Activated CD4-positive, alpha-beta memory T cell treated with anti-CD3 and anti-CD28 coated beads for 36 hours (primary cell): ENCODE data around the gene GPR149. TPM values are rescaled to one million over a fixed set of nuclear protein-coding genes. Genes with fewer than 3 reads are reported as not detected.

Source experiments
- CTCF ChIA-PET: fragments of 350-600 bp; sonication (Branson Sonifier 250); formaldehyde crosslinking; loops from one replicate; lab custom pipeline; 2021; ENCODE audit warnings: antibody characterized with exemption, inconsistent platforms; lab: Charles Lee
- POLR2A ChIA-PET: fragments of 350-600 bp; sonication (Branson Sonifier 250); formaldehyde crosslinking; loops from one replicate; lab custom pipeline; 2021; ENCODE audit warnings: antibody characterized with exemption; lab: Charles Lee
- DNase-seq: peaks from one replicate; pipeline ENCODE4 v3.0.0-alpha.2; 2020
- H3K27ac Mint-ChIP-seq: one replicate; pipeline ENCODE4 v1.8.0; 2021; ENCODE audit warnings: mixed read lengths
- H3K27me3 Mint-ChIP-seq: one replicate; pipeline ENCODE4 v1.8.0; 2021; ENCODE audit warnings: mixed read lengths
- H3K36me3 Mint-ChIP-seq: one replicate; pipeline ENCODE4 v1.8.0; 2021; ENCODE audit warnings: mixed read lengths
- H3K4me1 Mint-ChIP-seq: one replicate; pipeline ENCODE4 v1.8.0; 2021; ENCODE audit warnings: low read depth, mixed read lengths
- H3K4me3 Mint-ChIP-seq: one replicate; pipeline ENCODE4 v1.8.0; 2021; ENCODE audit warnings: mild to moderate bottlenecking, mixed read lengths
- H3K9me3 Mint-ChIP-seq: one replicate; pipeline ENCODE4 v1.8.0; 2021; ENCODE audit warnings: mixed read lengths
- intact Hi-C: fragments of 100-400 bp; cut with micrococcal nuclease; formaldehyde crosslinking; loops from one replicate; pipeline ENCODE4 v1.15.1; 2023
- total RNA-seq, 2 experiments: library from RNA; stranded (reverse); gene quantifications; one replicate each; pipeline ENCODE4 v1.2.3, GENCODE V29; 2021

The GPR149 gene
- total RNA-seq, 2 experiments from 2014 or later = not detected

DNA sequence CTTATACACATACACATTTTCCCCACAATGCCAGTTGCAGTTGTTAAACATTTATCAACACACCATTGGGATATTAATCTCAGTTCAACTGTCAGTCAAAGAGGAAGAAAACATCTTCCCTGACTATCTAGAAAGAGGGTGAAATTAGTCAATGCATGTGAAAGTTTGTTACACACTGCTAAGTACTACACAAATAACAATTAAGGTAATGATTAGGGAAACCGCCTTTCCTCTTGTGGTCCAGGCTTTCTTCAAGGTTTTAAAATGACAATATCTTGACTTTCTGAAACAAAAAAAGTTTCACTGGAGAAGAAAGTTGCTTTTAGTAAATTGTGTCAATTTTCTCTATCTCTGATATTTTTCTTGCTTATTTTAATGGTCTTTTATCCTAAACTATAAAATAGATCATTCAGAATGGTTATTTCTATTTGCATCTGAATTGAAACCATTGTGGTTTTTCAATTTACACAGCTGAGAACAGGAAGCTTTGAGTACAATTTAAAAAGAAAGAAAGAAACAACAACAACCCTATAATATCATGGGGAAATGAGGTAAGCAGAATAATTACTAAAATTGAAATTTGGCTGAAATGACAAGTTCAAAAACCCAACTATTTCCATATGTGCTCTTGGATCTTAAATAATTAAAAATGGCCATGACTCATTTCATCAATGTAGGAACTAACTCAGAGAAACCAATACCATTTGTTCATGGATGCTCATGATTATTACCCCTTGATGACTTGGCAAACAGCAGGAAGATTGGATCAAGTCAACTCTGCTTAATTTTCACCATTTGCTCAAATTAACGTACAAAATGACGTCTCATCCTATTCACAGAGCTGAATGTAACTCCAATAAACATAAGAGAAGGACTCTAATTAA is 31.7 kb downstream of the GPR149 start:
- ChIA-PET CTCF (no interaction called here), POLR2A (no interaction called here)
- intact Hi-C loops = no loop called here
- DNase-seq = no peak
- Mint-ChIP-seq H3K9me3 (no peaks in the 10 kb centered on the region), H3K4me3 (no peak overlapping the region), H3K4me1 (no peaks in the 10 kb centered on the region), H3K27me3 (peaks cover 3% of the 10 kb centered on the region), H3K36me3 (no peaks in the 10 kb centered on the region), H3K27ac (no peak overlapping the region)

DNA sequence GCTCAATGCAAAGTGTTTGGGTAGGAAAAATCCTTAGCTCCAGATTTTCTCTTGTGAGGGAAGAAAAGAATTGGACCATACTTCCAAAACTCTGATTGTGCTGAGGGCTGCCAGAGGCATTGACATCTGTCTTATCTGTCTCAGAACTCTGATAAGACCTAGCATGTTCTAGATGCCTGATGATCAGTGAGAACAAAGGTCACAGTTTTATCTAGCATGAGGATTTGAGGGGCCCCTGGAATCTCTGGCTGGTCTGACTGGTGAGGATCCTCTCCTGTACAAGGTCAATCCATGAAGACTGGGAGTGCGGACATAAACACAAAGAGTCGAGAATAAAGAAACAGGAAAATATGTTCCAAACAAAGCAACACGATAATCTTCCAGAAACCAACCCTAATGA is 40.1 kb downstream of the GPR149 start:
- ChIA-PET CTCF (no interaction called here), POLR2A (no interaction called here)
- intact Hi-C loops = no loop called here
- Mint-ChIP-seq H3K4me3 (no peak overlapping the region), H3K36me3 (no peaks in the 10 kb centered on the region), H3K27ac (no peak overlapping the region), H3K9me3 (no peaks in the 10 kb centered on the region), H3K4me1 (no peaks in the 10 kb centered on the region), H3K27me3 (peaks cover 10% of the 10 kb centered on the region)
- DNase-seq = no peak

GRCh38 chr3:154384479-154384878 is 45.5 kb downstream of the GPR149 start:
- no peaks in the 10 kb centered on the region for H3K36me3 Mint-ChIP-seq
- ChIA-PET POLR2A (no interaction called here), CTCF (no interaction called here)
- DNase-seq = no peak
- H3K4me3 Mint-ChIP-seq = no peak overlapping the region
- H3K27me3 Mint-ChIP-seq = peaks cover 11% of the 10 kb centered on the region
- H3K27ac Mint-ChIP-seq = no peak overlapping the region
- H3K9me3 Mint-ChIP-seq = no peaks in the 10 kb centered on the region
- H3K4me1 Mint-ChIP-seq = no peaks in the 10 kb centered on the region
- intact Hi-C loops = no loop called here

DNA sequence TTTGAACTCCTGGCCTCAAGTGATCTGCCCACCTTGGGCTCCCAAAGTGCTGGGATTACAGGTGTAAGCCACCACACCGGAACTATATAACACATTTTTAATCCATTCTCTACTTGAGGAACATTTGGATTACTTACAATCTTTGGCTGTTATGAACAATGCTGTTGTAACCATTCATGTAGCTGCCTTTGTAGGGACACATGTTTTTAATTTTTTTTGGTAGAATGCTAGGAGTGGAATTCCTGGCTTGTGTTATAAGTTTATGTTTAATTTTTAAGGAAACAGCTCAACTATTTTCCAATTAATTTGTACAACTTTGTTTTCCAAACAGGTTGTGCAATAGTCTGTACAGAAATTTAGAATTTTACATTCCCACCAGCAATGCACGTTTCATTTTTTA is 51.7 kb downstream of the GPR149 start:
- Mint-ChIP-seq H3K9me3 (no peaks in the 10 kb centered on the region), H3K27ac (no peak overlapping the region), H3K4me3 (no peak overlapping the region), H3K27me3 (peaks cover 2% of the 10 kb centered on the region), H3K36me3 (no peaks in the 10 kb centered on the region), H3K4me1 (no peaks in the 10 kb centered on the region)
- intact Hi-C loops = no loop called here
- POLR2A ChIA-PET = no interaction called here
- CTCF ChIA-PET = no interaction called here
- DNase-seq = no peak

GRCh38 chr3:154367221-154367620 is 62.8 kb downstream of the GPR149 start:
- Mint-ChIP-seq H3K36me3 (no peaks in the 10 kb centered on the region), H3K4me1 (no peaks in the 10 kb centered on the region), H3K9me3 (peaks cover 2% of the 10 kb centered on the region), H3K4me3 (no peak overlapping the region), H3K27me3 (no peaks in the 10 kb centered on the region), H3K27ac (no peak overlapping the region)
- intact Hi-C loops = no loop called here
- DNase-seq = no peak
- ChIA-PET CTCF (no interaction called here), POLR2A (no interaction called here)

GRCh38 chr3:154364849-154365248 is 65.1 kb downstream of the GPR149 start:
- H3K9me3 Mint-ChIP-seq = peaks cover 2% of the 10 kb centered on the region
- ChIA-PET CTCF (no interaction called here), POLR2A (no interaction called here)
- DNase-seq = no peak
- no peaks in the 10 kb centered on the region for H3K36me3 Mint-ChIP-seq
- H3K4me1 Mint-ChIP-seq = no peaks in the 10 kb centered on the region
- H3K27ac Mint-ChIP-seq = no peak overlapping the region
- intact Hi-C loops = no loop called here
- H3K27me3 Mint-ChIP-seq = peaks cover 1% of the 10 kb centered on the region
- no peak overlapping the region for H3K4me3 Mint-ChIP-seq

DNA sequence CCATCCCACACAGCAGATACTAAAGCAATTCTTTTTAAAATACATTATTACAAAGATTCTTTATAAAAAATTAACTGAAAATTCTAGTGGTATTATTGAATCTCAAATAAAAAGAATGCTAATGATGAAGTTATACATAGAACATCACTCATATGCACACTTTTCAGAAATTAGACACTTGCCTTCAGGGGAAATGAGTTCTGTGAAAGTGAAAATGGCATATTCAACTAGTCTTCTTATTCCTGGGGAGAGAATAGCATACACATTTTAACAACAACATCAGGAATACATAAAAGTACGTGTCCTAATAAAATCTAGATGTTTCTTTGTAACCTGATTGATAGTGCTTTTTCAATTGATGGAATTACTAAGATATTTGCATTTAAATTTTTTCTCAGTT is 68.9 kb downstream of the GPR149 start:
- no peak overlapping the region for H3K4me3 Mint-ChIP-seq
- DNase-seq = no peak
- ChIA-PET POLR2A (no interaction called here), CTCF (no interaction called here)
- no peaks in the 10 kb centered on the region for H3K36me3 Mint-ChIP-seq
- intact Hi-C loops = no loop called here
- H3K9me3 Mint-ChIP-seq = peaks cover 3% of the 10 kb centered on the region
- H3K4me1 Mint-ChIP-seq = no peaks in the 10 kb centered on the region
- peaks cover 2% of the 10 kb centered on the region for H3K27me3 Mint-ChIP-seq
- no peak overlapping the region for H3K27ac Mint-ChIP-seq

DNA sequence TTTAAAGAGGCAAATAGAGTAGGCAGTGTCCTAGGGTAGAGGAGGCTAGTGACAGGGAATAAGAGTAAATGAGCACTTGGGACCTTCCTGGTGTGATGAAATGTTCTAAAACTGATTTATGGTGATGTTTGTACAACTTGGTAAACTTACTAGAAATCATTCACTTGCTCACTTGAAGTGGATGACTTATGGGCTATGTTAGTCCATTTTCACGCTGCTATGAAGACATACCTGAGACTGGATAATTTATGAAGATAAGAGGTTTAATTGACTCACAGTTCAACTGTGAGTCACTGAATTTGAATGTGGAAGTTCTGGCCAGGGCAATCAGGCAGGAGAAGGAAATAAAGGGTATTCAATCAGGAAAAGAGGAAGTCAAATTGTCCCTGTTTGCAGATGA is 74.0 kb downstream of the GPR149 start:
- Mint-ChIP-seq H3K9me3 (peaks cover 5% of the 10 kb centered on the region), H3K4me3 (no peak overlapping the region), H3K27ac (no peak overlapping the region), H3K36me3 (no peaks in the 10 kb centered on the region), H3K27me3 (peaks cover 17% of the 10 kb centered on the region), H3K4me1 (no peaks in the 10 kb centered on the region)
- no peak for DNase-seq
- intact Hi-C loops = no loop called here
- POLR2A ChIA-PET = no interaction called here
- CTCF ChIA-PET = no interaction called here

- ChIA-PET CTCF (no interaction called here), POLR2A (no interaction called here)
- no peak for DNase-seq
- H3K36me3 Mint-ChIP-seq = no peaks in the 10 kb centered on the region
- H3K4me1 Mint-ChIP-seq = no peaks in the 10 kb centered on the region
- H3K4me3 Mint-ChIP-seq = no peak overlapping the region
- peaks cover 21% of the 10 kb centered on the region for H3K27me3 Mint-ChIP-seq
- intact Hi-C loops = no loop called here
- no peak overlapping the region for H3K27ac Mint-ChIP-seq
- H3K9me3 Mint-ChIP-seq = no peaks in the 10 kb centered on the region
These were observed 80.8 kb downstream of the GPR149 start for GRCh38 chr3:154349223-154349622.

DNA sequence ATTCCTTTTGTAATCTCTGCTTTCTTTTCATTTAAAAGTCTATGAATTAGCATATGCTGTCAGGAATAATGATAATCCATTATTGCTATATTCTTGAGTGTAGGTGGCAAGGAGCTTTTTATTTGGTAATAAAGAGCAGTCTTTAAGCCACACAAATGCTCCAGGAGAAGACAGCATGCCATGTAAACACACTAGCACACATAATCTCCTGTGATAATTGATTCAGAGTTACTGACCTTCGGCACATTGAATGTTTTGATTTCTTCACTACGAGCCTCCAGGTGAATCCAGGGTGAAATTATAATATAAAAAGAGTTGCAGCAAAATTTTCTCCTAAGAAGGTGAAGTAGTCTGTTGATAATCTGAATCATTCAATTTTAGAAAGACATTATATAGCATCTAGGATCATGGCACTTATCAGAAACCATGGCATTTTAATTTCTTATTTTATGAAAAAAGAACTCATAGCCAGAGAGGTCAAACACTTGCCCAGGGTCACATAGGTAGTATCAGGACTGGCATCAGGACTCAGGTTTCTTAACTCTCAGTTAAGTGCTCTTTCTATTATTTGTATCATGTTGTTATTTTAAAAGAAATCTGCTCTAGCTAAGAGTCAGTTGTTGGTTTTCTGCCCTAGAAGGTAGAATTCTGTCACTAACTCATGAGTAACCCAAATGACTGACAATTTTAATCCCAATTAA is 84.4 kb downstream of the GPR149 start:
- ChIA-PET POLR2A (no interaction called here), CTCF (no interaction called here)
- DNase-seq = no peak
- intact Hi-C loops = no loop called here
- no peaks in the 10 kb centered on the region for H3K4me1 Mint-ChIP-seq
- peaks cover 9% of the 10 kb centered on the region for H3K27me3 Mint-ChIP-seq
- no peaks in the 10 kb centered on the region for H3K9me3 Mint-ChIP-seq
- no peaks in the 10 kb centered on the region for H3K36me3 Mint-ChIP-seq
- no peak overlapping the region for H3K4me3 Mint-ChIP-seq
- H3K27ac Mint-ChIP-seq = no peak overlapping the region

GRCh38 chr3:154338570-154338969 is 91.4 kb downstream of the GPR149 start:
- no peaks in the 10 kb centered on the region for H3K4me1 Mint-ChIP-seq

DNA sequence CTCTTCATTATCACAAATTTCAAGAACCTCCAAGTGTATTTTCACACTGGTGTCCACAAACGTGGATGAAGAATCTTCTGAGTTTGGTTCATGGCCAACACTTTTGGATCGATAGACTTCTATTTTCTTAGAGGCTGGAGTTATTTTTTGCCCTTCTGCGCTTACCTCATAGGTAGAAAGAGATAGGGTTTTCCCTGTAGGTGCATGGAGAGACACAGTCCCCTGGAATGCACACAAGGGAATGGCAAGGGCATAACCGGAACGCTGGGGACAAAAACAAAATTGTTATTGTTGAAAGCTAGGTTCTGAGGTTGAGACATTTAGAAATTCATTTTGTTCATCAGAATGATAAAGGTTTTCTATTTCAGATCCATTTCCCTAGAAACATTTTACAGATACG is 92.0 kb downstream of the GPR149 start:
- intact Hi-C loops = loop anchor here (5.0 kb wide), 1 partner anchor 1364 kb away; no protein-coding TSS in a partner anchor
- ChIA-PET POLR2A (no interaction called here), CTCF (no interaction called here)
- Mint-ChIP-seq H3K4me3 (no peak overlapping the region), H3K4me1 (no peaks in the 10 kb centered on the region), H3K36me3 (no peaks in the 10 kb centered on the region), H3K27me3 (peaks cover 10% of the 10 kb centered on the region), H3K27ac (no peak overlapping the region), H3K9me3 (no peaks in the 10 kb centered on the region)
- DNase-seq = no peak

More at GRCh38 chr3:154338570-154338969, 91.4 kb downstream of the GPR149 start:
- no peak for DNase-seq
- POLR2A ChIA-PET = no interaction called here
- Mint-ChIP-seq H3K9me3 (no peaks in the 10 kb centered on the region), H3K27ac (no peak overlapping the region), H3K4me3 (no peak overlapping the region), H3K27me3 (peaks cover 10% of the 10 kb centered on the region), H3K36me3 (no peaks in the 10 kb centered on the region)
- CTCF ChIA-PET = no interaction called here
- intact Hi-C loops = loop anchor here (5.0 kb wide), 1 partner anchor 1364 kb away; no protein-coding TSS in a partner anchor
